Mesodermal cell (in vitro differentiated cells): ENCODE measurements around the gene F12.

Experiments used
- H3K27ac ChIP-seq: 2 replicates; pipeline ENCODE4 v1.7.0; 2013; ENCODE audit warnings: mild to moderate bottlenecking, low read depth, low read length, moderate library complexity; ENCODE audit not compliant: severe bottlenecking
- H3K36me3 ChIP-seq: 2 replicates; pipeline ENCODE4 v1.7.1; 2013; ENCODE audit warnings: mild to moderate bottlenecking, low read length, moderate library complexity; ENCODE audit not compliant: control insufficient read depth, insufficient read depth
- H3K4me1 ChIP-seq: one replicate; pipeline ENCODE4 v1.7.1; 2013; ENCODE audit warnings: mild to moderate bottlenecking, low read length; ENCODE audit not compliant: insufficient read depth, control insufficient read depth, poor library complexity, severe bottlenecking
- H3K4me3 ChIP-seq: 2 replicates; pipeline ENCODE4 v1.7.0; 2013; ENCODE audit warnings: low read length, control low read depth, mild to moderate bottlenecking; ENCODE audit not compliant: insufficient read depth, poor library complexity, severe bottlenecking; ENCODE audit errors: extremely low read depth
- H3K9me3 ChIP-seq: 2 replicates; pipeline ENCODE4 v1.7.1; 2013; ENCODE audit warnings: mild to moderate bottlenecking, low read length, moderate library complexity; ENCODE audit not compliant: control insufficient read depth
- WGBS, 2 experiments: methylation state at CpG; one replicate each; pipeline ENCODE4 v1.1.5; 2013; ENCODE audit warnings: missing lambda C conversion rate in 2 of 2; ENCODE audit not compliant: insufficient coverage in 2 of 2; 5-methylcytosine and 5-hydroxymethylcytosine counted together

Gene F12

GRCh38 chr5:177445052-177445916, 35.9 kb upstream of the F12 start:
- no peak overlapping the region for H3K4me3 ChIP-seq
- H3K36me3 ChIP-seq, result peaks cover 14% of the 10 kb centered on the region
- peaks cover 12% of the 10 kb centered on the region for H3K4me1 ChIP-seq
- H3K9me3 ChIP-seq, result no peaks in the 10 kb centered on the region
- WGBS, 2 experiments, result 90 to 98% methylated on average over 6 to 7 of the region's 10 CpGs
- H3K27ac ChIP-seq, result no peak overlapping the region

DNA sequence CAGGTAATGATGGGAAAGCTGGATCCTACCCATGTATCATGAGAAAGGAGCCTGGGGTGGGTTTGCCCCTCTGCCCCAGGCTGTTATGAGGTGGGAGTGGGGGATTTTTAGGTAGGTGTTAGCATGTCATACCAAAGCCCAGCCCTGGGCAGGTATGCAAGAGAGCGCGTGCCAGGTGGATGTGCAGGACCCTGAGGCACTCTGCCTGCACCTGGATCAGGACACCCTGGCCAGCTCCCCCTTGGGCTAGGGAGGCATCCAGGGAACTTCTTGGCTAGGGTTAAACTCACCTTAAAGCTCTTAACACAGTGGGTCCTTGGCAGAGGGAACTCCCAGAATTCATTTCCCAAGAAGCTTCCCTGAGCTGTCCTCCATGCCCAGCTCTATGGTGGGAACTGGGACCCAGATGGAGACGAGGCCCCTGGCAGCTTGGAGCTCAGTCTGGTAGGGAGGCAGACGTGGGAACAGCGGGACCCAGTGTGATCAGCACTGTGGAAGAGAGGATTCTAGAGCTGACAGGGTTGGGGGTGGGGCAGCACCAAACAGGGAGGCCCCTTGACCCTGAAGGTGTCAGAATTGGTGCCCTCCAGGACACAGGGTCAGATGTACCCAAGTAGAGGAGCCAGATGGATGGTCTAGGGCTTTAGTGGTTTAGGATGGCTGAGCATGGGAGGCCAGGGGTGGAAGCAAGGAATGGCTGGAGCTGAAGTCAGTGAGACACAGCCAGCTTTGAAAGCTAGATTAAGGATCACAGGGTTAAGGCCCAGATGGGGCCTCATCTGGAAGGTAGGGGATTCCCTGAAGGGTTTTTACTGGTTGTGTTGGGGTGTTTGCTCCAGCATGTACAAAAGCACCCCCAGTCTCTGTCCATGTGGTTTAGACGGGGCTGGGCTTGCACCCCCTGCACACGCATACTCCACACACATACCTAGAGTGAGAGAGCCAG, 35.0 kb upstream of the F12 start:
- WGBS, 2 experiments, result 73 to 90% methylated on average over 5 of the region's 7 CpGs
- Histone ChIP-seq H3K36me3 (peaks cover 15% of the 10 kb centered on the region), H3K4me3 (no peak overlapping the region), H3K27ac (no peak overlapping the region), H3K4me1 (peaks cover 12% of the 10 kb centered on the region), H3K9me3 (no peaks in the 10 kb centered on the region)

- peaks cover 19% of the 10 kb centered on the region for H3K36me3 ChIP-seq
These were observed 34.0 kb upstream of the F12 start for GRCh38 chr5:177443144-177443983.

GRCh38 chr5:177442066-177442826, 32.9 kb upstream of the F12 start:
- Histone ChIP-seq H3K36me3 (peaks cover 25% of the 10 kb centered on the region), H3K4me1 (peaks cover 8% of the 10 kb centered on the region), H3K4me3 (no peak overlapping the region), H3K27ac (no peak overlapping the region), H3K9me3 (no peaks in the 10 kb centered on the region)
- 91 to 93% methylated on average over 13 to 18 of the region's 20 CpGs for WGBS, 2 experiments

More at GRCh38 chr5:177443144-177443983, 34.0 kb upstream of the F12 start:
- Histone ChIP-seq H3K9me3 (no peaks in the 10 kb centered on the region), H3K4me1 (peaks cover 12% of the 10 kb centered on the region), H3K4me3 (no peak overlapping the region), H3K27ac (no peak overlapping the region)
- WGBS, 2 experiments, result 96 to 97% methylated on average over 9 to 15 of the region's 15 CpGs

DNA sequence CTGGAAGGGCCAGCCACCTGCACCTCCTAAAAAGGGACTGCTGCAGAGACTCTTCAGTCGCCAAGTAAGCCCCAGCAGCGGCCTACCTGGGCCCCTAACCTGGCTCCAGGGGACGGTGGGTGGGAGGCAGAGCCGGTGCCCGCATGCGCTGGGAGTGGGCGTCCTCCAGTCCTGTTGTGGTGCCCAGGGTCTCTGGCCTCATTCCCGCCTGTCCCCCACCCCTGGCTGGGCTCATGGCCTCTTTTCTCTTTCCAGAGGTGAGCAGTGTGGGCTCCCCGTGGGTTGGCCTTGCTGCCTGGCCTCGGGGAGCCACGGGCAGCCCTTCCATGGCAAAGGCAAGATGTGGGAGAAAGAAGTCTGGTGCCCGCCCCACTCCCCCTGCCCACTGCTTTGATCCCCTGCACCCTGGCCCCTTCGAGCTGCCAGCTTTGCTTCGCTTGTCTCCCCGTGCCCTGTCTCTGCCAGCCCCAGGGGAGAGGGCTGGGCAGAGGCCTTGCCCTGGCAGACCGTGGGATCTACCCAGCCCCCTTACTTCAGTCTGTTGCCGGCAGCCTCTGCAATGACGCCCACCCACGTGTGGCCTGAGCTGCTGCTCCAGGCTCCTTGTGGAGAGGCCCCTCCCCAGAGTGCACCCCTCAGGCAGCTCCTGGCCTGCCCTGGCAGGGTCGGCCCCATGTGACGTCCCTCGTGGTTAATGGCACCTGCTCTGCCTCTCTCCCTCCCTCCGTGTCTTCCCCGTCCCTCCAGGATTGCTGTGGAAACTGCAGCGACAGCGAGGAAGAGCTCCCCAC, 31.8 kb upstream of the F12 start:
- H3K4me1 ChIP-seq, result peaks cover 7% of the 10 kb centered on the region
- no peak overlapping the region for H3K4me3 ChIP-seq
- peaks cover 31% of the 10 kb centered on the region for H3K36me3 ChIP-seq
- H3K27ac ChIP-seq, result no peak overlapping the region
- H3K9me3 ChIP-seq, result no peaks in the 10 kb centered on the region
- WGBS, 2 experiments, result 94 to 95% methylated on average over 23 to 24 of the region's 26 CpGs

DNA sequence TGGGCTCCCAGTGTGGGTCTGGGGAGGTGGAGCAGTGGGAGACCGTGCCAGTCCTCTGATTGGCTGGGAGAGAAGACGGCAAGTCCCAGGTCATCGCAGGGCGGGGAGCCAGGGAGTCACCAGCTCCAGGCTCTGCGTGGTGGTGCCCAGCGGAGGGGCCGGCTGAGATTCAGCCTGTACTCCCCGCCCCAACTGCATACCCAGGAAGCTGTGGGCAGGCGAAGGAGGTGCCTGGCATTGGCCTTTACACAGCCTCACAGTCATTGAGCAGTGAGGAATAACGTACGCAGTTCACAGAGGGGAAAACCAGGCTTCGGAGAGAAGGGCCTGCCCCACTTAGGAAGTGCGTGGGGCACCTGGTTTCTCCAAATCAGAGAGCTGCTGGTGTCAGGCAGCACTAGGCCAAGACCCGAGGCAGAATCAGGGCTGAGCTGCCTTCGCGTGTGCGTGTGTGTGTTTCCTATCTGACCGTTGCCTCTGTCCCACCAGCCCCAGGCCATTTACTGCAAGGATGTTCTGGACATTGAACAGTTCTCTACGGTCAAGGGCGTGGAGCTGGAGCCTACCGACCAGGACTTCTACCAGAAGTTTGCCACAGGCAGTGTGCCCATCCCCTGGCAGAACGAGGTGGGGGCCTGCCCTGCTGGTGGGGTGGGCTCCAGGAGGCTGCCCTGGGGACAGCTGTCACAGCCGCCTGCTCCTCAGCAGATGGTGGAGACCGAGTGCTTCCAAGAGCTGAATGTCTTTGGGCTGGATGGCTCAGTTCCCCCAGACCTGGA, 31.0 kb upstream of the F12 start:
- Histone ChIP-seq H3K4me3 (no peak overlapping the region), H3K9me3 (no peaks in the 10 kb centered on the region), H3K27ac (no peak overlapping the region), H3K4me1 (peaks cover 2% of the 10 kb centered on the region), H3K36me3 (peaks cover 33% of the 10 kb centered on the region)
- WGBS, 2 experiments, result 90 to 93% methylated on average over 24 of the region's 24 CpGs

DNA sequence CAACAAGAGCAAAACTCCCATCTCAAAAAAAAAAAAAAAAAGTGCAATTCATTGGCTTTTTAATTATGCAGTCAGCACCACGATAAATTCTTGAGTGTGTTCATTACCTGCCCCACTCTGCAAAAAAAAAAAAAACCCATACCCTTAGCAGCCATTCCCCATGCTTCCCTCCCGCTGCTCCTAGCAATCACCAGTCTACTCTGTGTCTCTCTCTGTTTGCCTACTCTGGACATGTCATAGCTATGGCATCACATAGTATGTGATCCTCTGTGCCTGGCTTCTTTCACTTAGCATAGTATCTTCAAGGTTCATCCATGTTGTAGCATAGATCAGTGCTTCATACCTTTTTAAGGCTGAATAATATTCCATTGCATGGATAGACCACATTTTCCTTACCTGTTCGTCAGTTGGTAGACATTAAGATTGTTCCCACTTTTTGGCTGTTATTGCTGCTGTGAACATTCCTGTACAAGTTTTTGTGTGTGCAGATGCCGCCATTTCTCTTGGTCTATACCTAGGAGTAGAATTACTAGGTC, 30.2 kb upstream of the F12 start:
- 100% methylated on average over 2 to 3 of the region's 4 CpGs for WGBS, 2 experiments
- H3K9me3 ChIP-seq, result no peaks in the 10 kb centered on the region
- no peak overlapping the region for H3K27ac ChIP-seq
- peaks cover 41% of the 10 kb centered on the region for H3K36me3 ChIP-seq
- no peak overlapping the region for H3K4me3 ChIP-seq
- H3K4me1 ChIP-seq, result peaks cover 2% of the 10 kb centered on the region

DNA sequence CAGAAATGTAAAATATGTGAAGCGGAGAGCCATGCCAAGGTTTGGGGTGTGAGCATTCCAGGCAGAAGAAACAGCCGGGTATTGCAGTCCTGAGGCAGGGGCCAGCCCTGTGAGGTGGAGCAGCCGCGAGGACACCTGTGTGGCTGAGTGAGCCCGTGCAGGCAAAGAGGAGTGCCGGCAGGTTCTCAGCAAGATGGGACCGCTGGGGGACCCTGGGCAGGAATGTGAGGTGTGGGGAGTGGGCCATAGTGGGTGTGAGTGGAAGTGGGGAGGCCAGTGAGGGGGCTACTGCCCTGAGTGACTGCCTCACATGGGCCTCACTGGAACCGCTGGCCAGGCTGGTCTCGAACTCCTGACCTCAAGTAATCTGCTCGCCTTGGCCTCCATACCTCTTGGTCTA, 29.1 kb upstream of the F12 start:
- H3K4me3 ChIP-seq, result no peak overlapping the region
- peaks cover 50% of the 10 kb centered on the region for H3K36me3 ChIP-seq
- H3K4me1 ChIP-seq, result peaks cover 2% of the 10 kb centered on the region
- H3K9me3 ChIP-seq, result no peaks in the 10 kb centered on the region
- H3K27ac ChIP-seq, result no peak overlapping the region
- 91 to 99% methylated on average over 7 to 9 of the region's 10 CpGs for WGBS, 2 experiments
